Midbrain (tissue), 1 donor: ENCODE results near the gene PRMT6.
A peak's percentile ranks its signal among the peaks of the same experiment; 100 is the strongest.
"Not testable (repeated sequence)": the region's sequence is repeated elsewhere in the genome, so short reads cannot be mapped to it uniquely, and the experiment has no call there.

Experiments
- DNase-seq: peaks from one replicate; lab custom pipeline; 2025; lab: John Stamatoyannopoulos, UW

Gene PRMT6

DNA sequence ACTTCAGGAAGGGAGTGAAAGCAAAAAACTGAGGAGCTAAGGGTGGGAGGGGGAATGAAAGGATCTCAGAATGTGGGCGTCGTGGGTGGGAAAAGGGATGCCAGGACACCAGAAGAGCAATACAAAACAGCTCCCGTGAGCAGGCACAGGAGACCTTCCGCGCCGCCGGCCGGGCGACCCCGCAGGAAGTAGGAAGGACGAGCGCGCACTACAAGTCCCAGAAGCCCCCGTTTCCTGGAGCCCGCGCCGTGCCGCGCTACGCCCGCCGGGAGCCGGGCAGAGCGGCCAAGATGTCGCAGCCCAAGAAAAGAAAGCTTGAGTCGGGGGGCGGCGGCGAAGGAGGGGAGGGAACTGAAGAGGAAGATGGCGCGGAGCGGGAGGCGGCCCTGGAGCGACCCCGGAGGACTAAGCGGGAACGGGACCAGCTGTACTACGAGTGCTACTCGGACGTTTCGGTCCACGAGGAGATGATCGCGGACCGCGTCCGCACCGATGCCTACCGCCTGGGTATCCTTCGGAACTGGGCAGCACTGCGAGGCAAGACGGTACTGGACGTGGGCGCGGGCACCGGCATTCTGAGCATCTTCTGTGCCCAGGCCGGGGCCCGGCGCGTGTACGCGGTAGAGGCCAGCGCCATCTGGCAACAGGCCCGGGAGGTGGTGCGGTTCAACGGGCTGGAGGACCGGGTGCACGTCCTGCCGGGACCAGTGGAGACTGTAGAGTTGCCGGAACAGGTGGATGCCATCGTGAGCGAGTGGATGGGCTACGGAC, at the start of gene PRMT6:
Gene PRMT6, plus strand, starts transcription at position 249 of the 771 bp plus-strand sequence. Its CDS starts 42 bp downstream, at position 291.
- peak; percentile 86 for DNase-seq

DNA sequence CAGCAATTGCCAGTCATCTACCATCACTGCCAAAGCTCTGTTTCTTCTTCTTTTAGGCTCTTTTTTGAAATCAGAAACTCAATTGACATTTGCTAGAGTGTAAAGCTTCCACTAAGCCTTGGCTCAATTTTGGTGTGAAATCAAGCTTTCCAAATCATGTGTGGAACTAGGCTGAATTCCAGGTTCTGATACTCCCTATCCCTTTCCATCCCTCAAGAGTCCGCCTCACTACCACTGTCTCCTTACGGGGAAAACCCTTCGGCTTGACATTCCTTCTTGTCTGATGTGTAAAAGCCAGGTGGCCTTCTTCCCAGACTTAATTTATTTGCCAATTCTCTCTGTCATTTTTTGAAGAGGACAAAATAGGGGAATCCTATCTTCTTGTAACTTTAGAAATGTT, 47.2 kb upstream of the PRMT6 start:
- DNase-seq: peak; percentile 1

DNA sequence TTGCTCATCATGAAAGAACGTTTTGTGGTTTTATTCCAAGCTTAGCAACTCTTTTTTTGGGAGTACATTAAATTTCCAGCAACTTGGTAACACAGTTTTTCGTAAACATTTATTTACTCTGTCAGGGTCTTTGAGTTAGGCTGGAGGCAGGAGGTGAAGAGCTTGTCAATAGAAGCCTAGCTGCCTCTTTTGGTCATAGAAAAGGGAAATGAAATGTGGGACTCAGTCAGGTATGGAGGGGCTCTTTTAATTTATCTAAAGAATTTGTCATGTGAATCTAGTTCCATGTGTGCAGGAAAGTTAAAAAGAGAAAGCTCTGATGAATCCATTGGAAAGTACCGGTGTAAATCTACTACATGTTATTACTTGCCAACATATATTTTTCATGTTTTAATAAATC, 45.9 kb upstream of the PRMT6 start:
- no peak for DNase-seq

DNA sequence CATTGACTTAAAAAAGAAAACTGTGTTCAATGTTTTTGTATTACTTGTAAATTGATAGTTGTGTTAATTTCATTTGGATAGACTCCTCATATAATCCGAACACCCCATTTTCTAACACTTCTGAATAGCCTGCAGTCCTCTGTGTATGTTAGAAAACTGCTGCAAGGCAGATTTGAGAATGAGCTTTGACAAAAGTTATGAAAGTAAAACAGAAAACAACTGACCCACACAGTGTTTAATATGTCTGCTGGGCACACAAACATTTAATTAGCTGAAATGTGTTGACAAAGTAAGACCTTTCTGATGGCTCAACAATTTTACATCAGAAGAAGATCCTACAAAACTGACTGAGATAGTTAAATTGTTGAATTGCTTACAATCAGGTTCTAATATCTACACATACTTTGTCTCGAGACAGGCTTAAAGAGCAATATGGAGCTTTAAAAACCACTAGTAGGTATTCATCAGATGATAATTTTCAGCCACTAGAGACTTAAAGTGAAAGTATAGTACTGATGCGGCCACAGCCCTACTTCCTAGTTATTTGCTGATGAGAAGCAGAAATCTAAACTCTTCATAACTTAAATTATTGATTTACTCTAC, 40.0 kb upstream of the PRMT6 start:
- DNase-seq: no peak

- DNase-seq: no peak
Observed at GRCh38 chr1:107018445-107018844, 38.0 kb upstream of the PRMT6 start.

DNA sequence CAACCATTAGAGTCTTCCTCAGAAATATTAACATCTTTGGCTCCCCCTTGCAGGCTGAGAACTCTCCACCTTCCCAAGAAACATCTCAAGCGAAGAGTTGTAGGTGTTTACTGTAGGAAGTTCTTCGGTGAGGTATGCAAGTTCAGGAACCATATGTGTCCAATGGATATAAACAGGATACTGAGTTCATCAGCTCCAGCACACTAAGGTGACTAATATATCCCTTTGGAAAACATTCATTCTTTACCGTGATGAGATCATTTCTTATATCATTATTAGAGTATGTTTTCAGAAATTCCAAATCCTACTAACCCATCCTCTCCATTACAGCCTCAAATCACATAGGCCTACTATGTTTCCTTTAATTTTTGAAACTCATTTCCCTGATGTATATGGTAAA, 37.3 kb upstream of the PRMT6 start:
- DNase-seq: no peak

DNA sequence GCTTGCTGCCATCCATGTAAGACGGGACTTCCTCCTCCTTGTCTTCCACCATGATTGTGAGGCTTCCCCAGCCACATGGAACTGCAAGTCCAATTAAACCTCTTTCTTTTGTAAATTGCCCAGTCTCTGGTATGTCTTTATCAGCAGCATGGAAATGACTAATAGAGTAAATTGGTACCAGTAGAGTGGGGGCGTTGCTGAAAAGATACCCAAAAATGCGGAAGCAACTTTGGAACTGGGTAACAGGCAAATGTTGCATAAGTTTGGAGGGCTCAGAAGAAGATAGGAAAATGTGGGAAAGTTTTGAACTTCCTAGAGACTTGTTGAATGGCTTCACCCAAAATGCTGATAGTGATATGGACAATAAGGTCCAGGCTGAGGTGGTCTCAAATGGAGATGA, 17.6 kb upstream of the PRMT6 start:
- DNase-seq: not testable (repeated sequence)

GRCh38 chr1:107044310-107045220, 11.9 kb upstream of the PRMT6 start:
- not testable (repeated sequence) for DNase-seq

DNA sequence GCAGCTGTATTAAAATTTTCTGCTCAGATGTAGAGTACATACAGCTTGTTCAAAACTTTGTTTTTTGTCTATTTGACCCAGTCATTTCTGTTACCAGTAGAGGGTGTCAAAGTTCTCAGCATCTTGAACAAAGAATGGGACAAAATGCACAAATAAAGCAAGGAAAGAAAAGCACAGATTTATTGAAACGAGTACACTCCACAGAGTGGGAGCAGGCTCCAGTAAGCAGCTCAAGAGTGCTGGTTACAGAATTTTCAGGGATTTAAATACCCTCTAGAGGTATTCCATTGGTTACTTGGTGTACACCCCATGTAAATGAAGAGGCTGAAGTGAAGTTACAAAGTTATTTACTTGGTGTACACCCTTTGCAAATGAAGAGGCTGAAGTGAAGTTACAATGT, 8.9 kb upstream of the PRMT6 start:
- DNase-seq: no peak

- peak; percentile 9 for DNase-seq
Observed at GRCh38 chr1:107048241-107048640, 8.2 kb upstream of the PRMT6 start.

DNA sequence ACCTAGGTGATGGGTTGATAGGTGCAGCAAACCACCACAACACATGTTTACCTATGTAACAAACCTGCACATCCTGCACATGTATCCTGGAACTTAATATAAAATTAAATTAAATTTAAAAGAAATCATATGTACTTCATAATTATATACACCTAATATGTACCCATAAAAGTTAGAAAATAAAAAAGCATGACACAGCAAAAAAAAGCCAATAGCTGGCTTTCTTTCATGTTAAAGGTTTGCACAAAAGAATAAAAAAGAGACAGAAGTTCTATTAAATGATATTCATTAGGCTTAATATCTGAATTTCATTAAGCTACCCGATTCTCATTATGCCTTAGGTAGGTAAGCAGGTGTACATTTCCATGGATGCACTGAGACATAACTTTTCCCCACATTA, 5.2 kb upstream of the PRMT6 start:
- DNase-seq: no peak

GRCh38 chr1:107055919-107056425, 502 bp upstream of the PRMT6 start:
- DNase-seq: not testable (repeated sequence)

- peak; percentile 52 for DNase-seq
Observed at GRCh38 chr1:107057197-107058133, 991 bp downstream of the PRMT6 start.

GRCh38 chr1:107058245-107059032, 2.0 kb downstream of the PRMT6 start:
- DNase-seq: peak; percentile 13

DNA sequence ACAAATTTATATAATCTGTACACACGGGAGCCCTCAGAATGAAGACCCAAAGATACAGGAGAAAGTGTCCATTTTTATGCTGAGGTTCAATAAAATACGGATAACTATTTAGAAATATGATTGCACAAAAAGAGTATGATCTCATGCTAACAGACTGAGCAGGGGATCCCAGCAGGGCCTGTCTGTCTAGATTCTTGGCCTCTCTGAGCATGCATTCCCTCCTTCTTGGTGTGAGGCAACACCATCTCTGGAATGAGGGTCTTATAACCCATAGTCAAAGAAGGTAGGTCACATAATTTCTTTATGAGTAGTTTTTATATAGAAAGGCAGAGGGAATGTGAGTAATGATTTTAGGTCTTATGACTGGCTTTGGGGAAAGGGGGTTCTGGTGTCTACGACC, 5.4 kb downstream of the PRMT6 start:
- no peak for DNase-seq

DNA sequence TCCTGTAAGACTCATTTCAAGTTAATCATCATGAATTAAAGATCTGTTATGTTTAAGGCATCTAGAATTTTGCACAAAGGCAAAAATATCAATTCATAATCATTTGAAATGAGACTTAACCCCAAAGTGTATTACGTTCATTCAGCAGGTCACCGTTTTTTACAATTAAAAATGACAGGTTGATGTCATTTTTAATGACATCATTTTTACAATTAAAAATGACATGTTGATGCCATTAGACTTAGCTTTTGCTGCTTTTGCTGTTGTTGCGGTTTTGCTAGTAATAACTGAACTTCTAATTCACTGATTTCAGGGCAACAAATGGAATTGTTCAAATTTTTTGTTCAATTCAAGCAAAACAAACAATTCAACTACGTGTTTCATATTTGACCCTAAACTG, 17.0 kb downstream of the PRMT6 start:
- no peak for DNase-seq

GRCh38 chr1:107076841-107077240, 20.4 kb downstream of the PRMT6 start:
- no peak for DNase-seq

DNA sequence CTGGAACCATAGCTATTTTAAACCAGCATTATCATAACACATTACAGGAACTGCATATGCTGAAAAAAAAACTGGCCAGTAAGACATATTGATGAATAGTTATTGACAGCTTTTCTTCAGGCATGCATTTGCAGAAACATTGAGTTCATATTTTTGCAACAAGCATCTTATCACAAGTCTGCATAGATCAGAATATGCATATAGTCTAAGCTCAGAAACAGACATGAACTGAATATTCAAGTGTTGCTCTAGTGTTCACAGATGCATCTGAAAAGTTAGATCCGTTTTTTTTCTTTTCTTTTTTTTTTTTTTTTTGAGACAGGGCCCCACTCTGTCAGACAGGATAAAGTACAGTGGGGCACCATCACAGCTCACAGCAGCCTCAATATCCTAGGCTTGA, 22.8 kb downstream of the PRMT6 start:
- DNase-seq: no peak

DNA sequence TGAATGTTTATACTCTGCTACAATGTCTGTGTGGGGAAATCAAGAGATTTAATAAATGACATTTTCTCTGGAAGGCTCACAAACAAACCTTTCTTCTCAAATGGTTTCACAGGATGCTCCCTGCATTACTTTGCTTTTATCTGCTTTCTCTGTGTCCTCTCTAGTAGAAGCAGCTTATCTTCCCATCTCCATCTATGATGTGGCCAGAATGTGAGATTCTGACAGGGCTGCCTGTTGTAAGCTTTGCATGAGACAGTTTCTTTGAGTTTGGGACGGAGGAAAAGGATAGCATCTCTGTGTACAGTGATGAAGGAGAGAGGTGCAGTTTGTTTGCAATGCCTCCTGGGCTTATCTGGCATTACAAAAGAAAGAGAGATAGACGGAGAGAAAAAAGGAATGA, 24.6 kb downstream of the PRMT6 start:
- no peak for DNase-seq

- no peak for DNase-seq
Observed at GRCh38 chr1:107091418-107091817, 34.9 kb downstream of the PRMT6 start.
